OCI-LY1 (cell line): ENCODE data around the gene HTRA3.

Experiments
- CTCF ChIP-seq: fragments of 200-600 bp; sonication (generic), shearing (Covaris generic); IDR thresholded peaks from 2 replicates; pipeline ENCODE4 v1.5.1; 2017; ENCODE audit warnings: mild to moderate bottlenecking, antibody characterized with exemption, low read length, moderate library complexity, mixed read lengths
- EZH2 ChIP-seq: fragments of 200-600 bp; sonication (generic), shearing (Covaris generic); IDR thresholded peaks from 2 replicates; pipeline ENCODE4 v1.8.0; 2017; ENCODE audit warnings: borderline replicate concordance, mixed run types, mild to moderate bottlenecking, antibody characterized with exemption, low read length, moderate library complexity, mixed read lengths

- TF ChIP-seq EZH2 (no peak), CTCF (no peak)
These were observed 84.4 kb downstream of the HTRA3 start for GRCh38 chr4:8353912-8354453.
